ENCODE results near the gene ATP13A2.

ATP13A2 gene

GRCh38 chr1:17031436-17031835, 19.7 kb upstream of the ATP13A2 start:
- DNase-seq, result no peak

GRCh38 chr1:17030206-17030605, 18.5 kb upstream of the ATP13A2 start:
- no peak for DNase-seq

GRCh38 chr1:17028662-17029188, 17.0 kb upstream of the ATP13A2 start:
- DNase-seq, result no peak

- no peak for DNase-seq
These were observed 16.2 kb upstream of the ATP13A2 start for GRCh38 chr1:17027900-17028299.

- DNase-seq, result no peak
These were observed 15.7 kb upstream of the ATP13A2 start for GRCh38 chr1:17027403-17027802.

GRCh38 chr1:17024721-17025120, 13.0 kb upstream of the ATP13A2 start:
- DNase-seq, result no peak

- no peak for DNase-seq
These were observed 11.8 kb upstream of the ATP13A2 start for GRCh38 chr1:17023573-17023972.

GRCh38 chr1:17023102-17023501, 11.4 kb upstream of the ATP13A2 start:
- DNase-seq, result no peak

- no peak for DNase-seq
These were observed 10.2 kb upstream of the ATP13A2 start for GRCh38 chr1:17021896-17022295.

- DNase-seq, result no peak
These were observed 8.8 kb upstream of the ATP13A2 start for GRCh38 chr1:17020502-17020901.

- no peak for DNase-seq
These were observed 7.1 kb upstream of the ATP13A2 start for GRCh38 chr1:17018849-17019248.

GRCh38 chr1:17017435-17017834, 5.7 kb upstream of the ATP13A2 start:
- DNase-seq, result no peak

- no peak for DNase-seq
These were observed 4.6 kb upstream of the ATP13A2 start for GRCh38 chr1:17016317-17016661.

- no peak for DNase-seq
These were observed 3.2 kb upstream of the ATP13A2 start for GRCh38 chr1:17014671-17015567.

- no peak for DNase-seq
These were observed 2.0 kb upstream of the ATP13A2 start for GRCh38 chr1:17013491-17014320.

GRCh38 chr1:17012775-17013490, 1.2 kb upstream of the ATP13A2 start:
- no peak for DNase-seq

GRCh38 chr1:17011092-17011438, 663 bp downstream of the ATP13A2 start:
- no peak for DNase-seq

- no peak for DNase-seq
These were observed 2.0 kb downstream of the ATP13A2 start for GRCh38 chr1:17009706-17010105.

- no peak for DNase-seq
These were observed 3.4 kb downstream of the ATP13A2 start for GRCh38 chr1:17008208-17008855.

GRCh38 chr1:17007121-17007520, 4.6 kb downstream of the ATP13A2 start:
- DNase-seq, result no peak

GRCh38 chr1:17005365-17005740, 6.4 kb downstream of the ATP13A2 start:
- DNase-seq, result no peak

- DNase-seq, result no peak
These were observed 7.0 kb downstream of the ATP13A2 start for GRCh38 chr1:17004466-17005364.
